CD4-positive, alpha-beta T cell treated with Interleukin-4 for 1 hour (primary cell): ENCODE results near the gene CFAP157.

Source experiments
- DNase-seq, 2 donors: peaks; one replicate each; pipeline ENCODE4 v3.0.0-alpha.2; 2020 to 2022

Gene CFAP157

DNA sequence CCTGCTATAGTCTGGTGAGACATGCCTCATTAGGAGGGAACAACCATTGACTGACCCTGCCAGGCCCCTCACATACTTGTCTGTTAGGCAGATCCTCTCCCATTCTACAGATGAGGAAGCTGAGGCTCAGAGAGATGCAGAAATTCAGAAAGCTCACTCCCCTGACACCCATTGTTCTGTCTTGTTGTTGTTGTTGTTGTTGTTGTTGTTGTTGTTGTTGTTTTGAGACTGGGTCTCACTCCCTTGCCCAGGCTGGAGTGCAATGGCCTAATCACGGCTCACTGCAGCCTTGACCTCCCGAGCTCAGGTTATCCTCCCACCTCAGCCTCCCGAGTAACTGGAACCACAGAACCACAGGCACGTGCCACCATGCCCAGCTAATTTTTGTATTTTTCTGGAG, 13.1 kb upstream of the CFAP157 start:
- no peak for DNase-seq

- DNase-seq: no peak
Measured at GRCh38 chr9:127694890-127695720, 11.7 kb upstream of the CFAP157 start.

DNA sequence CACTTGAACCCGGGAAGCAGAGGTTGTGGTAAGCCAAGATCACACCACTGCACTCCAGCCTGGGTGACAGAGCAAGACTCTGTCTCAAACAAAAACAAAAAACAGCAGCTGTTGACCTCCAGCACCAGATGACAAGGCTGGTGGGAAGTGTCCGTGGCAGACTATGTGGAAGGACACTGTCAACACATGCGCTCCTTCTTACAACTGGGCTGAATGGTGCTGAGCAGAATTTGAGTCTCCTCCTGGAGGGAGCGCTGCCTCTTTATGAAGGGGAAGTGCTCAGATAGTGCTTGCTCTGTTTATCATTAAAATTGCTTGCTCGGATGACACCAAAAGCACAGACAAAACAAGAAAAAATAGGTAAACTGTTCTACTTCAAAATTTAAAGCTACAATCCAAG, 9.2 kb upstream of the CFAP157 start:
- DNase-seq: no peak

- no peak for DNase-seq
Measured at GRCh38 chr9:127698386-127698785, 8.4 kb upstream of the CFAP157 start.

- peak; percentile 93 for DNase-seq
Measured at GRCh38 chr9:127698985-127699670, 7.7 kb upstream of the CFAP157 start.

DNA sequence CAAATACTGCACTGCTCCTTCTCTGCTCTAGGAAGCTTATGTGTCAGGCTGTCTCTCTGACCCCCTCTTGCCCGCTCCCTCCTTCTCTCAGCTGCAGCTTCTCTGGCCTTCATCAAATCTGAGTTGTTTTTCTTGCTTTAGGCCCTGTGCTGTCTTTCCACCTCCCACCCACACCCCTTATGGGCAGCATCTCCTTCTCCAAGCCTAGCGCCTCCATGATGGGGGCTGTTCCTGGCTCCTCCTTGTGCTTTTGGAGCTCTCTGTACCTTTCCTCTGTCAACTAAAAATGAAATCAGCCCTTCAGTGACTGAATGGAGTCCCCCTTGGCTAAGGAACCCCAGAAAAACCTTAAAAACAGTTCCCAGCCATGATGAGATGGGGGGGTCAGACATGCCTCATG, 6.6 kb upstream of the CFAP157 start:
- DNase-seq: no peak

- no peak for DNase-seq
Measured at GRCh38 chr9:127700594-127701255, 6.1 kb upstream of the CFAP157 start.

DNA sequence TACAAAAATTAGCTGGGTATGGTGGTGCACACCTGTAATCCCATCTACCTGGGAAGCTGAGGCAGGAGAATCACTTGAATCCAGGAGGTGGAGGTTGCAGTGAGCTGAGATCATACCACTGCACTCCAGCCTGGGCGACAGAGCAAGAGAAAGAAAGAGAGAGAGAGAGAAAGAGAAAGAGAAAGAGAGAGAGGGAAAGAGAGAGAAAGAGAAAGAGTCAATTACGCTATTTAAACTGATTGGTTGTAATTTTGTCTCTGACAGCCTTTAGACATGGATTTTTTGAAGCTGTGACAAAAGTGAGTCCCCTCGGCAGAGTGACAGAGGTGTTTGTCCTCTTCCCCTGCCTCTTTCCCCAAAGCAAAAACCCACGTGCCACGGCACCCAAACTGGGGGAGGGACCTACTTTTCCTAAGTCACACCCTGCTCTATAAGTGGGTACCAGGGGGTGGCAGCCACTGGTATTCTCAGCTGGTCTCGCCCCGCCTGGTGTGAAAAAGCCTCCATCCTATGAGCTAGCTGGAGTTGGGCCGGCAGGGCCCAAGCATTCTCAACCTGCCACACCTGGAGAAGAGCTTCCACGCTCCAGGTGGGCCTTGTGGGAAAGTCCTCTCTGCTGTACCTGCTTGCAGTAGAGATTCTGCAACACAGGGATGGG, 3.4 kb upstream of the CFAP157 start:
- no peak for DNase-seq

GRCh38 chr9:127705577-127706379, 1.0 kb upstream of the CFAP157 start:
- DNase-seq: no peak

DNA sequence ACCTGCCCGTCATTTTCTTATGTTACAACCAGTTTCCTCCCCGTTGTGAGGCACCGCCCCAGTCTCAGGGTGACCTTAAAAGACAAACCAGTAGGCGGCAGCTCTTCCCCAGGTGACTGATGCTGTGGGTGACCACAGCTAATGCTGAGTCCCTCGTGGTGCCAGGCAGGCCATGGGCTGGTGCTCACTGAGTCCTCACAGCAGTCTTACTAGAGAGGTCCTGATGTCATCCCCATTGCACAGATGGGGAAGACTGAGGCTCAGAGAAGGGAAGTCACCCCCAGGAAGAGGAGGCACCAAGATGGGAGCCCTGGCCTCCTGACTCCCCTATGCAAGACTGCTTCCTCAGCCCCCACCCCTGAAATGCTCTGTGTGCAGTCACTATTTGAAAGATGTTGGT, 978 bp downstream of the CFAP157 start:
- peak; percentile 50 to 72 for DNase-seq

GRCh38 chr9:127708952-127709587, 2.3 kb downstream of the CFAP157 start:
- no peak for DNase-seq

DNA sequence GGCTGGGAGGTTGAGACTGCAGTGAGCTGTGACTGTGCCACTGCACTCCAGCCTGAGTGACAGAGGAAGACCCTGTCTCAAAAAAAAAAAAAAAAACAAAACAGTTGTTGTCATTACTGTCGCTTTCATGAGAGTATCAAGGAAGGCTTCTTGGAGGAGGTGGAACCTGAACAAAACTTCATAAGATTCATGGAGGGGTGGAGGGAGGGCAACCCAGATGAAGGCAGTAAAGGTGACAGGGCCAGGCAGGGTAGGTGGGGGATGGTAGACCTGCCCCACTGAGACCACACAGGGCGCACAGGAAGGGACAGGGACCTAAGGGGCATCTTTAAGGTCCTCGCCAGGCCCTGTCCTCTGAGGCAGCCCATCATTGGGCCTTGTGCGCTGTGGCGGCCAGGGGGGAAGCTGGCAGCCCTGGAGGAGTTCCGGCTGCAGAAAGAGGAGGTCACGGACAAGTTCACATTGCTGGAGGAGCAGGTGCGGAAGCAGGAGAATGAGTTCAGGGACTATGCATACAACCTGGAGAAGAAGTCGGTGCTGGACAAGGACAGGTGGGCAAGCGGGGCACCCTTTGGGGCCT, 3.5 kb downstream of the CFAP157 start:
- no peak for DNase-seq

- DNase-seq: peak in 1 of 2 donors; percentile 24
Measured at GRCh38 chr9:127711226-127711701, 4.5 kb downstream of the CFAP157 start.

DNA sequence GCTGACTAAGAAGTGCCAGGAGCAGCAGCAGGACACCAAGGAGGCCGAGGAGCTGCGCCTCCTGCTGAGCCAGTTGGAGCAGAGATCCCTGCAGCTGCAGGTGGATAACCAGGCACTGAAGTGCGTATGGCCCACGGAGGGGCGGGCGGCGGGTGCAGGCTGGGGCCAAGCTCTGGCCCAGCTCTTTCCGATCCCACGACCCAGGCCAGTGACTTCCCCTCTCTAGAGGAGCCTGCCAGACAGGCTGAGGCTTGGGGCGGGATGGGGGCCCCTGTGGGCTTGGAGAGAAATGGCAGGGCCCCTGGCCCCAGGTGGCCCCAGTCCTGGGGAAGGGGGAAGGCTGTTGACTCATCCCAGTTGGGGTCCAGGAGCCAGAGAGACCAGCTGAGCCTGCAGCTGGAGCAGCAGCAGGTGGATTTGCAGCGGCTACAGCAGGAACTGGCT, 5.1 kb downstream of the CFAP157 start:
- DNase-seq: no peak

DNA sequence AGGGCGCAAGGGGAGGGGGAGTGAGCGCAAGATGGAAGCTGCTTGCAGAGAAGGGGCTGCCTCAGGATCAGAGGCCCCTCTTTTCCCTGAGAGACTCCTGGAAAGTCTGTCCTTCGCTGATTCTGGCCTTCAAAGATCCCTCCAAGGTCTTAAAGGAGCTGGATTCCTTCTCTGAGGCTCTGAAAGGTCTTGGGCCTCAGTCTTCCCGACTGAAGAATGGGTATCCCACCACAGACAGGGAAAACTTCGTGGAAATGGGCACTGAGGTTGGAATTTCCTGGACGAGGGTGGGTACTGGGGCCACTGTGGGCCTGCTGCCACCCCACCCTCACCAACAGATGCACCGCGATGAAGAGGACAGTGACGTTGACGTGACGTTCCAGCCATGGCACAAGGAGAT, 5.6 kb downstream of the CFAP157 start:
- DNase-seq: no peak

- no peak for DNase-seq
Measured at GRCh38 chr9:127712867-127713266, 6.1 kb downstream of the CFAP157 start.

DNA sequence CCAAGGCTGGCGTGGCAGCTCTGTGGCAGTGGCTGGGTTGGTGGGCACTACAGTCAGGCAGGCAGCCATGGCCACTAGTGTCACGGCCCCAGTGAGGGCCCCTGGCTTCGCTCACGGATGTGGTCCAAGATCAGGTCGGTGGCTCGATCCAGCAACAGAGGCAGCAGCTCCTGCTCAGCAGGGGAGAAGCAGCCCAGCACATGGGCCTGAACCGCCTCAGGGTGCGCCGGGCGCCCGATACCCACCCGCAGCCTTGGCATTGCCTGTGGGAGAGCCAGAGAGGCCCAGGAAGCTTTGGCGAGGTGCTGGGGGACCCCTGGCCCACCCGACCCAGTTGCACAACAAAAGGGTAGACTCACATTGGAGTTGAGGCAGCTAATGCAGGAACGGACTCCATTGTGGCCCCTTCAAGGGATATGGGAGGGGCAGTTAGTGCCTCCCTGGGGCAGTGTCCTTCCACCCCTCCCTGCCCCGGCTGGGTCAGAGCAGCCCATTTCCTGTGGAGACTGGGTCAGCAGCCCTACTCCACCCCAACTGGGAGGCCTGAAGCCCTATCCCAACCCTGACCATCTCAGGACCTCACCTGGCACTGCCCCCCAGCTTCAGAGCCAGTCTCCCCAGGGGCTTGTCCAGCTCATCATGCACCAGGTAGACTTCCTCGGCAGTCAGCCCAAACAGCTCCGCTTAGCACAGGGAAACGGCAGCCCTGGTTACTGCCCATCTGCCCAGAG, 7.4 kb downstream of the CFAP157 start:
- DNase-seq: no peak

GRCh38 chr9:127714951-127715469, 8.2 kb downstream of the CFAP157 start:
- DNase-seq: no peak

GRCh38 chr9:127715470-127716337, 8.9 kb downstream of the CFAP157 start, which contains the start of the genes PTRH1 and TTC16:
Gene PTRH1 (minus strand): TSS chr9:127715663. CDS start chr9:127715639, 24 bp downstream.
Gene TTC16 (plus strand): TSS chr9:127716079. CDS start chr9:127716146, 67 bp downstream.
- DNase-seq: peak; percentile 94 to 96
